NCI-H446 (cell line): Measurements from ENCODE around the gene ETV4.

ENCODE experiments used
- DNase-seq, 2 experiments: peaks; one replicate each; lab custom pipeline; 2025; lab: John Stamatoyannopoulos, UW

The ETV4 gene

DNA sequence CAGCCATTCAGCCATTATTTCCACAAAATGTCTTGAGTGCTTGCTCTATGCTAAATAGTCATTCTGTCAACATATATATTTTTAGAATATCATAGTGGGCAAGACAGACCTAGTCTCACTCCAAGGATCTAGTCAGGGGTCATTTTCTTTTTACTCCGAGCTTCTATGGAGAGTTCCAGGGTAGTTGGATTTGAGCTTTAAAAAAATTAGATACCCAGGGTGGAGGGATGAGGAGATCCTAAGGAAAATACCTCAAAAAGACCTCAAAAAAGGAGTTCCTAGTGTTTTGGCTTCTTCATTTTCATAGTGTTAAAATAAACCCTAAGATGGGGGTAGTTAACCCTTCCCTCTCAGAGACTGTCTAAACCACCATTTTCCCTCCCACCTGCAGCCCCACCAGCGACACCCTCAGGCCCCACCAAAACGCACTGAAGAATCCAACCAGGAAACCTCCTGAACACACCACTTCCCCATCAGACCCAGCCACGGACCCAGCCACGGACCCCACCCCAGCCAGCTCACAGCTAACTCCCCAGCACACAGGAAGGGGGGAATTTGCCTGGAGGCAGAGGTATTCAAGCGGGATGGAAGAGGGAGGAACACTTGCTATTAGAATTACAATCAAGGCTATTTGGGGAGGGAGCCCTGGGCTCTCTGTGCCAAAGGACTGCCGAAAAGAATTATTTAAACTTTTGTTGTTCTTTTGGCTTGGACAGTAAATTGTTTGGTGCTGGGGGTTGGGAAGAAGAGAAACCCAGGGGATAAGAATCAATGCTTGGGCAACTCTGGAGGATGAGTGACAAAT, 2.2 kb downstream of the ETV4 start:
- no peak for DNase-seq

DNA sequence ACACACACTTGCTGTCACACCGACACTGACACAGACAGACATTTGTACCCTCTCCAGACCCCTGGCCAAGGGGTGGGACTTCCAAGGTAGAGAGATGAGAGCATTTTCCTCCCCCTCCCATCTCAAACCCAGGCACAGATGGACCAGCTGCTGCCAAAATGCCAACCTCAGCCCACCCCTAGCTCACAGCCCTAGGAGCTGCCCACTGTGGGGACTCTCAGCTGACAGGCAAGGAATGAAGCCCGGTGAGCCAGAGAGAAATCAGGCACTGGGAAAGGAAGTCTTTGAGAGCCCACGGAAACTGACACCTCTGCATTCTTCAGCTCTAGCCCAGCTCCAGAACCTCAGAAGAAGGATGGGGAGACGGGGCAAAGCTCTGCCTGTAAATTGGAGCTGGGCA, 2.8 kb downstream of the ETV4 start:
- DNase-seq = no peak

DNA sequence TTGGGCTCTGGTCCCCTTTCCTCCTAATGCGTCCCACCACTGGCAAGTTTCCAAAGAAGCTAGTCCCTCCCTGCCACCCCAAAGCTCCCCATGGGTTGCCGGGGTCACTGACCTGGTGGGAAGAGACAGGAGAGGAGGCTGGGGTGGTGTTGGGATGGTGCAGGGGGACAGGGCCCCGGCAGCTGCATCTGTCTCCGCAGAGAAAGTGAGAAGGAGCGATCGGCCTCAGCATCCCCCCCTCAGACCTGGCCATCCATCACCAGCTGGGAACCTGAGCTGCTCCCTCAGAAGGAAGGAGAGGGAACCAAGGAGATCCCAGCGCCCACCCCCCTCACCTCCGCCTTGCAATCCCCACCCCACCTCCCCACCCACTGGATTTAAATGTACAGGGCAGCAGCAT, 3.3 kb downstream of the ETV4 start:
- no peak for DNase-seq

DNA sequence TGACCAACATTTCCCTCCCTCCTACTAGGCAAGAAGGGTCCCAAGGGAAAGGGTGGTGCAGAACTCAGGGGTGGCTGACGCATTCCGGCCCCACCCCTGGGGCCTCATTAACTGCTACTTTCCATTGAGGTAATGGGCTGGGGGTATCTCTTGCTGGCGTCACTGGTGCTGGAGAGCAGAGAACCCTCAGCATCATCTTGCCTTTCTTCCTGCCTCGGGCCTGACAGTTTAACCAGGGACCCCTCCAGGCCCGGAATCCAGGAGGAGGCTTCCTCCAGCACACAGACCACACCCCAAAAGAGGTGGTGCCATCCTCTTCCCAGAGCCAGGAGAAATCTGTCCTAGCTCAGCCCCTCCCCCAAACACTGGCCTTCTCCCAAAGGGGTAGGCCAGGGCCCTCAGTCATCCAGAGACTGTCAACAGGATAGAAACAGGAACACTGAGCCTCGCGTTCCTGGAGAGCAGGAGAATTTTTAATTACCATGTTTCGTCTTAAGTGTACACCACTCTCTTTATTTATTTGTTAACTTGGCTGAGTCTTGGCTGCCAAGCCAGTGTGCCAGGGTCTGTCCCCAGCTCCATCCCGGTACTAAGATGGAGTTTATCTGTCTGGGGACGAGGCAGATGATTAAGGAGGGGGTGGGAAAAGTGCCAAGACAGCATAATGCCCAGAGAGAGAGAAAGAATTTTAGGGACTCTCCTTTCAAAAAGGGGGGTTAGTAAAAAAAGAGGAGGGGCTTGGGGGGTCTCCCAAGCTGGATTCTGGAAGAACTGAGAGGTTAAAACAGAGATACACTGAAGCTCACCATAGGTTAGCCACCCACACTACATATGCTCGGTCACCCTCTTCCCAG, 5.1 kb downstream of the ETV4 start:
- DNase-seq = no peak

DNA sequence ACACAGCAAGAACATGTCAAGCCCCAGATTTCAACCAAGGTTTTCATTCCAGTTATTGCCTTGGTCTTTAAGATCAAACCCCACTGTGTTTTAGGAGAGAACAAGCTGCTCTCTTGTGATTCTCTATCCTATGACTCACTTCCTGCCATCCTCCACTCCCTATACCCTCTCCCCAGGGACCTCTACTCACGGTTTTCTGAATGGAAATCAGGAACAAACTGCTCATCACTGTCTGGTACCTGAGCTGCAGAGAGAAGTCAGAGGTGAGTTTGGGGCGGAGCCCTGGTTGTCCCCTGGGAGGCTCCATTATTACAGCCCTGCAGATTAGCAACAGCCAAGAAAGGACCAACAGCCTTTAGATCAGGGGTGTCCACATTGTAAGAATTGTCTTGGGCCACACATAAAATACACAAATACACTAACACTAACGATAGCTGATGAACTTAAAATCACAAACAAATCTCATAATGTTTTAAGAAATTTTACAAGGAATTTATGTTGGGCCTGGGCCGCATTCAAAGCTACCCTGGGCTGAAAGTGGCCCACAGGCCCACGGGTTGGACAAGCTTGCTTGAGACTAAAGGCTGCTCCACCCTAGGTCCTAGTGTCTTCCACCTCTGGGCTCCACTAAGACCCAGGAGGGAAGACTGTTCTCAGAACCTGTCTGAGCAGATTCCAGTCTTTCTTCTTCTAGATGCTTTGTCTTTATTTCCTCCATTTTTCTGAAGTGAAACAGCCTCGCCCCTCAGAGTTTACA, 9.7 kb downstream of the ETV4 start:
- DNase-seq = peak in 1 of 2 experiments; percentile 7

DNA sequence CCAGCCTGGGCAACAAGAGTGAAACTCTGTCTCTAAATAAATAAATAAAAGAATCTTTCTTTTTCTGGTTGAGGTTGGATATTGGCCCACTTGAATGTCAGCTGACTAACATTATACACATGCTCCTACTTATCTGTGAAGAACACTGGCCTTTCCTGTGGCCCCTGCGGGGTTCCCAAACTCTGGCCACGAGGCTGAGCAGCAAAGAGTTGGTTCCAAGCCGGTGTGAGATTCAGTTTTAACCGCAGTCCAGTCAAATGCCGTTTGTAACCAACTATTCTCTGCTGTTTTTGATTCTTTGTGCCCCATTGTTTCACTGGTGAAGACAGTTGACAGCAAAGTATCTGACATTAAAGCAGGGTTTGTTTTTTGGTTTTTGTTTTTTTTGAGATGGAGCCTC, 11.2 kb downstream of the ETV4 start:
- DNase-seq = no peak

DNA sequence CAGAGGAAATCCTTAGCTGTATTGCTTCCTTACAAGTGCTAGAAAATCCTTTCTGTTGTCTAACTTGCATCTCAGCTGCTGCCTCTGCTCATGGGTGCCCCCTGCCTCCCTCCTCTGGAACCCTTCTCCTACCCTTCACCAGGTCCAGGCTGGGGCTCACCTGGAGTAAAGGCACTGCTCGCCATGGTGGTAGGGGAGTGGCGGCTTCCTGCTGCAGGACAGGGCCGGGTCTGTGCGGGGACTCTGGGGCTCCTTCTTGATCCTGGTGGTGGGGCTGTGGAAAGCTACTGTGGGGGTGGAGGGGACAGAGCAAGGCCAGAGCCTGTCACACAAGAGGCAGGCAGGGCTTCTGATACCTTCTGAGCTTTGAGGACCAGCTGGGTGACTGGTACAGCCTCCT, 12.4 kb downstream of the ETV4 start:
- no peak for DNase-seq

DNA sequence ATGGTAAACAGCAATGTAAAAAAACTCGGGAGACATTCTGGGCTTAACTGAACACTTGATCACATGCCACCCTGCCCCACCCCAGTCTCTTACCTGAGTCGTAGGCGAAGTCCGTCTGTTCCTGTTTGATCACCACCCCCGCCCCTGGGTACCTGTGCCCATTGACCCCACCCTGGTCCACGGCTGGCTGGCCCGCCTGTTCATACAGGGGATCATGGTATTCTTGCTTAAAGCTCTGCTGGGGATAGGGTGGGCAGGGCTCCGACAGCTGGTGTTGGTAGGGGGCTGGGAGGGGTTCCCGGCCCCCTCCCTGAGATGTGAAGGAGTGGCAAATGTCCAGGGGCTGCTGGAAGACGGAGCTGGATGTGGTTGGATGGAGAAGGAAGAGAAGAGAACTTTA, 13.6 kb downstream of the ETV4 start:
- DNase-seq = no peak

DNA sequence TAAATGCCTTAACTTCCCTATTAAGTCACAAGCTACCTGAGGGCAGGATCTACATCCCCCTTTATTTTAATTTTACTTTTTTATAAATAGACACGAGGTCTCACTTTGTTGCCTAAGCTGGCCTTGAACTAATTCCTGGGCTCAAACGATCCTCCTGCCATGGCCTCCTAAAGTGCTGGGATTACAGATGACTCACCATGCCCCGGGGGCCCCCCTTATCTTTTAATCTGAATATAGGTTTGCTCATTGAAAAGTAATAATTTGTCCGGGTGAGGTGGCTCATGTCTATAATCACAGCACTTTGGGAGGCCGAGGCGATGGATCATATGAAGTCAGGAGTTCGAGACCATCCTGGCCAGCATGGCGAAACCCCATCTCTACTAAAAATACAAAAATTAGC, 14.2 kb downstream of the ETV4 start:
- DNase-seq = no peak

DNA sequence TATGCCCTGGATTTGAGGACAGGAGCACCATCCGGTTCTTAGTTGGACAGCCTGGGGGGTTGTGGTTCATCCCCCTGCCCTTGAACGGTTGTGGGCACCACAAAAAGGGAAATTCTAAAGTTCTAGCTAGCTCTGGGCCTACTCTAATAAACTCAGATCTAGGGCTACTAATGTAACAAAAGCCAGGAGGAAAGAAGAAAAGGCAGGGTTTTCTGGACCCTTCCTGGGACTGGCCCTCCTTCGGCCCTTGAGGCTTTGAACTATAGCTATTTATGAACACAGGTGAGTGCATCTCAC, 15.1 kb downstream of the ETV4 start:
- no peak for DNase-seq

DNA sequence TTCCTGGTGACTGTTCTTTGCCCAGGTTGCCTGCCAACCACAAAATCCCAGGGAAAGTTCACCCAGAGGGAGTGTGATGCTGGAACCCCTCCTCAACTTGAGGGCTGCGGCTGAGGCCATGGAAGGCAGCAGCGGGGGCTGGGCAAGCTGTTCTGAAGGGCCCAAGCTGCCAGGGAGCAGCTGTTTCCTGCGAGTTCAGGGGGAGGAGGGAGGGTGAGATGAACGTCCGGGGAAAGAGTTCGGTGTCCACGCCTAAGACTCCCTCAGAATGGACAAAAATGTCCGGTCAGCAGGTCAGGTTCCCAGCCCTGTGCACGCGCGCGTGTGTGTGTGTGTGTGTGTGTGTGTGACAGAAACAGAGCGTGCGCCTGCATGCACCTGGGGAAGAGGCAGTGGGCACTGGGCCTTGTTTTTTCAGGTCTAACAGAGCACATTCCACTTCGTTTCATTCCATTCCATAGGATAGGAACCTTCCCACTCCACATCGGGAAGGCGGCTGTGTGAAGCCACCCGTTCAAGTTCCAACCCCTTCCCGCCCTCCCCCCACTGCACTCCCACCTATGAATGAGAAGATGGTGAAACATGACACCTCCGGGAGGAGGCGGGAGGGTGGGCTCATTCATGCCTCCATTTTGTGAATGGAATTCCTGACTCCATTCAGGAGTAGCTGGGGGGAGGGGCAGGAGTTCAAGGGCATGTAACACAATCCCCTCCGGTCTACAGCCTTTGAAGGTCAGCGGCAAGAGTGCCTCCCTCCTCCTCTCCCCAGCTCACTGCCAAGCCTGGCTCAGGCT, 15.7 kb downstream of the ETV4 start:
- DNase-seq = peak in 1 of 2 experiments; percentile 24

DNA sequence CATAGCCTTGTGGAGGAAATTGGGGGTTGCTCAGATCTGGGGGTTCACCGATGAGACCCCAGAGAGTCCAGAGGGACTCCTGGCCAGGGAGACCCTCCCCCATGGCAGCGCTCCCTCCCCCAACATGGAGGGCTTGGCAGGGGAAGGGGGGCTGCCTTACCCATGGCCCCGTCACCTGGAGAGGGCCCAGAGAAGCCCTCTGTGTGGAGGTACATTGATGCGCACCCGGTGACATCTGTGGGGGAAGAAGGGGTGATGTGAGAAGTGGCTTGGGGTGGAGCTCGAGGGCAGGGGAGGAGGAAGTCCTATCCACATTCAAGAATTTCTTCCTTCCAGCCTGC, 16.2 kb downstream of the ETV4 start:
- no peak for DNase-seq

DNA sequence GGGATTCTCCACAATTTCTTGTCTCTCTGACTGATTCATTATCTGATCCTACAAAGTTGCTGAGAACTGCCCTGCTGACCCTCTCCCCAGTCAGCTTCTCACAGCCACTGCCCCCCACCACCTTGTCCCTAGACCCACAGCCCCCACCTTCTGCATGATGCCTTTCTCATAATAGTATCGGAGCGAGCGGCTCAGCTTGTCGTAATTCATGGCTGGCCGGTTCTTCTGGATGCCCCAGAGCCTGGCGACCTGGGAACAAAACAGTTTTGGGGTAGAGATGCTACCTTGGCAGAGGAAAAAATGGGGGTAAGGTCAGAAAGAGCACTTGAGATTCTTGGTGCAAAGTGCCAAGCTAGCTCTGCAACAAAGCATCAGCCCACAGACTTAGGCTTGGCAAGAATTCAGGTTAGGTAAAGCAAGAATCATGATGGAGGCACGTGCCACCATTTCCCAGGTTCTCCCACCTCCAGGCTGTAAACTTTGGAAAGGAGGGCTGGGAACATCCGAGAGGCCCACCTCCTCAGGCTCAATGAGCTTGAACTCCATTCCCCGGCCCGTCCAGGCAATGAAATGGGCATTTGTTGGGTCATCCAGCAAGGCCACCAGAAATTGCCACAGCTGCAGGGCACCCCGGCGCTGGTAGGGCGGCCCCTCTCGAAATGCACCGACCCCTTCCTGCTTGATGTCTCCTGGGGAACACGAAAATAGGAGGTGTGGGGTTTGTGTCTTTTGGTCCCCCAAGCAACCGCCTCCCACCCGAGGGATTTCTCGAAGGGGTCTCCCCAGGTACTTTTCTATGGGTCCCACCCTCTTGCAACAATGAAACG, 16.9 kb downstream of the ETV4 start:
- no peak for DNase-seq

DNA sequence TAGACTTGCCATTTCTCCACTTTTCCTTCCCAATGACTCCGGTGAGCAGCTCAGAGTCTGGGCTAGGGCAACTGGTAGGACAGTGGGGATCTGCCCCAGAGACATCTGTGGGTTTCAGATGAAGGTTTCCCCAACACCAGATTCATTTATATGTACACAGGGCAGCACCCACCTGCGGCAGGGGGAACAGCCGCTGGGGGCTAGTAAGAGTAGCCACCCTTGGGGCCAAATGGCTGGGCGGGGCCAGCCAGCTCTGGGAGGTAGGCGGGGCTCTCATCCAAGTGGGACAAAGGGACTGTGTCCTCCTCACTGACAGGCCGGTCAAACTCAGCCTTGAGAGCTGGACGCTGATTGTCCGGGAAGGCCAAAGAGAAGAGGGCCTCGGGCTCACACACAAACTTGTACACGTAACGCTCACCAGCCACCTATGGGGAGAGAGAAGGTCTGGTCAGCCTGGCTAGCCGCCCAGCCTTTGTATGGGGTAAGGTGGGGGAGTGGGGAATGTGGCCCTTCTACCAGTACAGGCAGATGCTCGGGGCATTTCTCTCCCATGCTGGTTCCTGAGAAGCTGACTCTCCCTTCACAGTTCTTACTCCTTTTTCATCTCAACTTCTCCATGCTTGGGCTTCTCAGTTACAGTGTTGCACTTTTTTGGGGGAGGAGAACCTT, 17.7 kb downstream of the ETV4 start:
- no peak for DNase-seq

DNA sequence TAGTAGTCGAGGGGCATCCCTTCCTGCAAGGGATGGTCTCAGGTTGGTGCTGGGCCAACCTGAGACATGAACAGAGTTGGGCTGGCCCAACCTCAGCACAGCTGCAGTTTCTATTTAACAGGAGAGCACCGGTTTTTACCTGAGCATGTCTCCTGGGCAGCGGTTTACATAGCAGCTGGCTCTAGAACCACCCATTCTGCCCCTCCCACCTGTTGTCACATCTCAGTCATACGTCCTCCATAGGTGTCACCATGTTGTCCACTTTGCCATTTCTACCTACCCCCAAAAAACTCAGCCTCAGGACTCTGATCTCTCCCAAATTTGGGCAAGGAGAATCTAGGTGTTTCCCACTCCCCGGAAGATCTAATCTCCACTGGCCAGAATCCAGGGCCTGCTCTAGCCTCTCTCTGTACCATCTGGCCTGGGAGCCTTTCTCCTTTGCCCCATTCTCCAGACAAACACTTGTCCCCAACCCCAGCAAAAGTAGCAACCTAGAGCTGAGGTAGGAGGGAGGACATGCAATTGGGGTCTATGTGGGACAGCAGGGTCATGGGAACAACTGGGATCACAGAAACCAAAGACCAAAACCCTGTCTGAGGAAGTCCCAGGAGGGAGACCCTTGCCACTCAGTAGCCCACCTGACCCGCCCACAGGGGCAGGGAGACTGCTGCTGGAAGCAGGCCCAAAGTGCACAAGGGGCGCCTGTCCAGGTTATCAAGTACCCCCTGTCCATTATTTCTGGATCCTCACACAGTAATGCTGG, 19.1 kb downstream of the ETV4 start:
- DNase-seq = no peak

DNA sequence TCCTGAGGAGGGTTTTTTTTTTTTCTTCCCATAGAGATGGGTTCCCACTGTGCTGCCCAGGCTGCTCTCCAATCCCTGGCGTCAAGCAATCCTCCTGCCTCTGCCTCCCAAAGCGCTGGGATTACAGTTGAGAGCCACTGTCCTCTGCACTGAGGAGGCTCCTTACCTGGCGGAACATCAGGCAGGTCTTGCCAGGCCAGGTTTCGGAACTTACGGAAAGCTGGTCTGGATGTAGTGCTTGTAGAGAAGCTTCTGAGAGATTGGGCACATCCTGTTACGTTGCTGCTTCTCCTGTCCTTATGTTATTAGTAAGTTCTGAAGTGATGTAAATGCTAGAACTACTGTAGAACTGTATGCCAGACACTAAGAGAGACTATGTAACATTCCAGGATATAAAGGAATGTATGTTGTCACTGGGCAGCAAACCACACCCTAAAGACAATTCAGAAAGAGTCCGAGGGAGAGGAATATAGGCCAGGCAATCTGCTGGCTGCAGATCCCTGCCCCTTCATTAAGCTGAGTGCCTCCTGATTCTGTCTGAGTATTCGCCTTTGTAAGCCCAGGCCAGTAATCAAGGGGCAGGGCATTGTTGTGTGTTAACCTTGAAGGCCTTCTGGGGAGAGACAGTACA, 21.1 kb downstream of the ETV4 start:
- no peak for DNase-seq

DNA sequence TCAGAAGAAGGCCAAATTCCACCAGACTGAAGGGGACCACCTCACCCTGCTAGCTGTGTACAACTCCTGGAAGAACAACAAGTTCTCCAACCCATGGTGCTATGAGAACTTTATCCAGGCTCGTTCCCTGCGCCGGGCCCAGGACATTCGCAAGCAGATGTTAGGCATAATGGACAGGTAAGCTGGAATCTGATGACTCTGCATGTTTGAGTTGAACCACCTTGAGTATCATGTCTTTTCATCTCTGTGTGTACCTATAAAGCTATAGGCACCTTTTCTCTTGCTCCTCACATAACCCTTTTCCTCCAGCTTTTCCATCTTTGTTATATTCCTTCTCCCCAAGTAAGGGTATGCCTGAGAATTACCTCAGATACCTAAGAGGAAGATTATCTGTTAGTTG, 24.8 kb downstream of the ETV4 start:
- no peak for DNase-seq

DNA sequence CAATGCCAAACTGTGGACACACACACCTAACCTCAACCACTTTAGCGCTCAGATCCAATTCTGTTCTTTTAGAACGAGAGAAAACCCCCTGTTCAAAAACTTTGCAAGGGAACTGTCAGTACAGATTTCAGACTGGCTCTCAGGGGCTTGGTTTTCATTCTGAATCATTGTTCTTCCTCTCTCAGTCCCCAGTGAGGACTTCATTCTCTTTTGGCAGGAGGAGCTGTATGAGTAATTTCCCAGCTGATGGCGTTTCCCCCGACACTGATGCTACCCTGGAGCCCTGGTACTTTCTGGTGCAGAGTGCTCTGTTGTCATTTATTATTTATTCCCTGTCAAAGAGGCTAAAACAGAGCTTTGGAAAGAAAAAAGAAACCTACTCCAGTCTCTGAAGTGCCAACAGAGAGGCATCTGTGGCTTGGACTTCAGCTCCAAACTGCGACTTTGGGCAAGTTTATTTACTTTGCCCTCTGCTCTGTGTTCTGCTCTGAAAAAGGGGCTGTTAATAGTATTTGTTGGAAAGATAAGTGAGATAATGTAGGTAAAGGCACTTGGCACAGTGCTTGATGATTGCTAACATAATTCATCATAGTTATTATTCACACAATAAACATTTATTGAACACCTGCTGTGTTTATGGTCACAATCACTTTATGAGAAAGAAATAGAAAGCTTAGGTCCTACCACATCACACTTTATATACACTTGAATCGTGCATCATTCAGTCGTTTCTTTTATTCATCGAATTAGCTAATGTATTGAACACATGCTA, 28.3 kb downstream of the ETV4 start:
- DNase-seq = no peak

DNA sequence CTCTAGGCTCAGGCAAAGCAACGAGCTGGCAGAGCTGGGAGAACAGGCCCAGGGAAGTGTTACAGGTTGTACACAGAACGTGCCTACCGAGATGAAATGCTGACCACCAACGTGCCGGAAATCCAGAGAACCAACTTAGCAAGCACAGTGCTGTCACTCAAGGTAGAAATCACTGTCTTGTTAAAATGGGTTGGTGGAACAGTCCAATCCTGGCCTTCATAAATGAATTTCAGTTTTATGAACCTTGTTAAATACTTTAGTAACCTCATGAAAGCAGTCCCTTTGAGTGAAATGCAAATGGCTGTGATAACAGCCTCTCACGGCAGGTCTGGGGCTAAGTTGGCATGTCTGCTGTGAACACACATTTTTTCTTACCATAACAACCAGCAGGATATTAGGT, 29.0 kb downstream of the ETV4 start:
- DNase-seq = no peak
